ENCODE data around the gene EYA2.
"Not testable (repeated sequence)": the region's sequence is repeated elsewhere in the genome, so short reads cannot be mapped to it uniquely, and the experiment has no call there.

The EYA2 gene

DNA sequence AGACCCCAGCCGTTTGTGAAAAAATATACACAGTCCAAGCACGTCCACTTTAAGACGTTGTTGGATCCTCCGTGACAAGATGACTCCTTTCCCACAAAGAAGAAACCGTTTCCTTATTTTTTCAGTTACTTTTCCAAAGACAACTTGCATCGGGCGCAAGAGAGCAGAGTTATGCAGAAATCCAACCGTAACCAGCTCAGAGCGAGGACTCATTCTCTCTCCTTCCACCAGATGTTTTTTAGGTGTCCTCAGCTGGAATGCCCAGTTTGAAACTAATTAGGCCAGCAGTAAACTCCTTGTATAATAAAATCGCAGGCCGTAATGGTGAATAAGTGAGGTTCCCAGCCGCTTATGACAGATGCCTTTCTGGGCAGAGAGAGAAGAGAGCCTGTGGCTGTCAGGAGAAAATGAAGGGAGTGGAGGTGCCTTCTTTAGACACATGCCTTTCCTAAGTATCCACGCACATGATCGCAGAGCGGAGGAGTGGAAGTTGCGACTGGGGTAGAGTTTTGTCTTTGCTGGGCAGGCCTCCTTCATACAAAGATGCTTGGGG, 2.8 kb downstream of the EYA2 start:
- peak; percentile 74 for DNase-seq

DNA sequence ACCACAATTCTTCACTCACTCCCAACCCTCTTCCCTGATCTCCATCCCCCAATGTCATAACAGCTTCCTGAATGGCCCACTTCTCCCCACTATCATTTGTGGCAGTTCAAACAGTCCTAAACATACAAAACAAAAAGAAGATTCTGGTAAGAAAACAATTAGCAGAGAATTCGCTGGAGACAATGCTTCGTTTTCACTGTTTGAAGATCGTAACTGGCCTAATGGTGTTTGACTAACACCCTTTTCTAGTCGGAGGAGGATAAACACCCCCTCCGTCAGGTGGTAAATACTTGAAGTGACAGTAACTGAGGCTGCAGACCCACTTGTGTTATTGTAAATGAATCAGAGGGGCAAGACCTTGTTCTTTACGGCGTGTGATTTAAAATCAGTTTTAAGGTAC, 3.8 kb downstream of the EYA2 start:
- peak; percentile 85 for DNase-seq

DNA sequence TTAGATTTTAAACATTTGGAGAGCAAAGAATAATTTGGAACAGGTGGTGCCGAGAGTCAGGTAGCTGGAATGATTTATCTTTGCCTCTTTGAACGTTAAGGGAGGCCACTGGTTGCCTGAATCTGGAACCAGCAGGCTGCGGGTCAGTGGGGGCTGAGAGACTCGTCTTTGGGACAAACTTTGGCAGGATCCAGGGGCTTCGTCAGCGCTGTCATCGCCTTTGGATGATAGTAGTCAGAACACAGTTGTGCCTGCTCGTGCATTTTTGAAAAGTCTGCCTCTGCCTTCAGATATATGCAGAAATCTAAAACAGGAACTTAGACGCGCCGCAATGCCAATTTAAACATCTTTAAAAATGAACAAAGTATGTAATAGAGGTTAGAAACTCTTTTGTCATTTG, 5.0 kb downstream of the EYA2 start:
- peak; percentile 17 for DNase-seq

DNA sequence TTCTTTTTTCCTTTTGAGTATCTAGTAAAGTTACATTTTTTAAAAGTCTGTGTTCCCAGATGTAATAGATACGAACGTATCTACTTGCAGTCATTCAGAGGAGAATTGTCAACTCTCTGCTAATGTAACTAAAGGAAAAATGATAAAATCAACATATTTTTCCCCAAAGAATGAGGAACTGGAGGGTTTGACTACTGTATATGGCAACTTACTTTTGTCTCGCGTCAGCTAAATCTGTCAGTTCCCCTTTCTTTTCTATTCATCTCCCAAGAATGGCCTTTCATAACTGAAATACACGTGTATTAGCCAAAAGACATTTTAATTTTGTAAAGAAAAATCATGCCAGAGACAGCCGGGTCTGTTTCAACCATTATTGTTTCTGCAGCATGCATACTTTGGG, 5.4 kb downstream of the EYA2 start:
- no peak for DNase-seq

DNA sequence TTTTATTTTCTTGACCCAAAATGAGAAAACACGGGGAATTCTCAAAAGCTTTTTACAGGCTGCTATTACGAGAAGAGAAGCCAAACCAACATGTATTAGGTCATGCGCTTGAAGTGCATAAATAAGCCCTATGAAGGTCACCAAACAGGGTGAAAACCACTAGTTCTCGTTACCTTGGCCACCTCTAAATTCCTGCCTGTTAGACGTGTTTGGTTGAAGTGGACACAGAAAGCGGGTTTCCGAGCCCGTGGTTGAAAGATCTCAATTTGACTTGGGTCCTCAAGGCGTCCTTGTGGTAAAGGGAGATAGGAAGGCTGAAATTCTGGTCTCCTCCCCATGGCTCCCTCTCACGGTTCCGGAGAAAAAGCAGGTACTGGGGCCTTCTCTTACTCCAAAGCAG, 6.2 kb downstream of the EYA2 start:
- no peak for DNase-seq

DNA sequence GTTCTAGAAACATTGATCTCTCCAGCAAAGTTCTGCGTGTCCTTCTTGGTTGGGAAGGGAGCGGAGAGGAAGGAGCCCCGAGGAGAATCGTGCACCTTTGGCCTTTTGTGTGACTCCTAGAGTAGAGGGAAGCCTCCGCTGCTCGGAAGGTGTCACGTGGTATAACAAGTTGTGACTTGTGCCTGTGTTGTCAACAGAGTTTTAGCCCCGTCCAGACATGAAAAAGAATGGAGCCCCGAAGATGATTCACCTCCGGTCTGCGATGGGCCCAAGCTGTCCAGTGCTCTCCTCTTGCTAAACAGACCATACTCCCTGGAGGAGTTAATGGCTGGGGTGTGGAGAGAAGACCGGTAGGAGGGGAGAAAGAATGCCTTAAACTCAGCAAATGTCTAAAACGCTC, 7.0 kb downstream of the EYA2 start:
- no peak for DNase-seq

DNA sequence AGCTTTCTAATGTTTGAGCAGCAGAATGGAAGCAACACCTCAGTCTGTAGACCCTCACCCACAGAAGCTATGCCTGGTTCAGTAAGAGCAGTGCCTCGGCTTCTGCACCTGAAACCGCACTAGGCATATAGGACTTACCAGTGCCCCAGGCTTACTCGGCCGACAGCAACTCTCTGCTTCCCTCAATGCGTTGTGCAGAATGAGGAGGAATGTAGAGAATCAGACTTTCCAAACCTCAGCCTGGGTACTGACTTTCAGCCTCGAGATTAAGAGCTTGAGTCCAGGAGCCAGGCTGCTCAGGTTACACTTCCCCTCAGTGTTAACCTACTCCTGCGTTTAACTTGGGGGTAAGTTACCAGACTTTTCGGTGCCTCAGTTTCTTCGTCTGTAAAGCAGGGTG, 8.6 kb downstream of the EYA2 start:
- DNase-seq: no peak

DNA sequence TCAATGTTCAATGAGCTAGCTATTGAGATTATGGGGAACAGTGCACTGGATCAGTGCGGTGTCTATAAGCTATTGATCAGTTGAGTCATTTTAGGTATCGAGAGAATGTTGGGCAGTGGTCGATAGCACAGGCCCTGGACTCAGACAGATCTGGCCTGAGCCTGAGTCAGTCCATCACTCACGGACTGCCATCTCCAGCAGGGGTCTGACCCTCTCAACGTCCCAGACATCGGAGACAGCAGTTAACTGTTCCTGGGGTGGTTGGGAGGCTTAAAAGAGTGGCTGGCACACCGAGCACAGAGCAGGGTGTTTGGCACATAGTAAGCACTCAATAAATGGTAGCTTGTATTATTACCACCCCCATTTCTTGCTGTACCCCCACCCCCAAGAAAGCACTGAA, 9.3 kb downstream of the EYA2 start:
- no peak for DNase-seq

DNA sequence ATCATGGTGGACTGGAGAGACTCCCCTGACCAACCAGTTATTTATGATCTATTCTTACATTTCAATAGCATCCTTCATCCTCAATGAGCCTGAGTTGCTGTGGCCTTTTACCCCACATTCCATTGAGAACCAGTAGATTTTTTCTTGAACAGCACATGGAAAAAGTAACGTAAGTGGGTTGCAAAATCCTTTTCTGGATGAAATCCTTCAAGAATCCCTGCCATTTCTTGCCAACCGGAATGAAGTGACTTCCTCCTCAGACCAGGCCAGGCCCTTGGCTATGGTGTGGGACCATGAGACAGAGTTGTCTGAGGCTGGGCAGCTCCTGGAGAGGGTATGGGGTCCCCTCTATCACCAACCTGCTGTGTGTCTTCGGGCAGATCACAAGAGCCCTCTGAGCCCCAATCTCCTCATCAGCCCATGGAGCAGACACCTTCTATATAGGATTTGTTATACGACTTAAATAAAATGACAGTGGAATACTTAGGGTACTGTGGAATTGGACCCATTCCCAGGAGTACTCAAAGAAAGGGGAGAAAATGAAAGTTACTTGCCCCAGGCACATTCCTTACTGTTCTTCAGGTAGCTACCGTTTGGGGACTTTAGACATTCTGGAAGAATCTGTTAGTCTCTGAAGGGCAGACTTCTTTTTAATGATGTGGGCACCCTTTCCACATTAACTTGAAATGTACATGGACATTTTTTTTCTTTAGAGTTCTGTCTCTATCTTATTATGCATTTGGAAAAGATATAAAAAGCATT, 10.9 kb downstream of the EYA2 start:
- no peak for DNase-seq

DNA sequence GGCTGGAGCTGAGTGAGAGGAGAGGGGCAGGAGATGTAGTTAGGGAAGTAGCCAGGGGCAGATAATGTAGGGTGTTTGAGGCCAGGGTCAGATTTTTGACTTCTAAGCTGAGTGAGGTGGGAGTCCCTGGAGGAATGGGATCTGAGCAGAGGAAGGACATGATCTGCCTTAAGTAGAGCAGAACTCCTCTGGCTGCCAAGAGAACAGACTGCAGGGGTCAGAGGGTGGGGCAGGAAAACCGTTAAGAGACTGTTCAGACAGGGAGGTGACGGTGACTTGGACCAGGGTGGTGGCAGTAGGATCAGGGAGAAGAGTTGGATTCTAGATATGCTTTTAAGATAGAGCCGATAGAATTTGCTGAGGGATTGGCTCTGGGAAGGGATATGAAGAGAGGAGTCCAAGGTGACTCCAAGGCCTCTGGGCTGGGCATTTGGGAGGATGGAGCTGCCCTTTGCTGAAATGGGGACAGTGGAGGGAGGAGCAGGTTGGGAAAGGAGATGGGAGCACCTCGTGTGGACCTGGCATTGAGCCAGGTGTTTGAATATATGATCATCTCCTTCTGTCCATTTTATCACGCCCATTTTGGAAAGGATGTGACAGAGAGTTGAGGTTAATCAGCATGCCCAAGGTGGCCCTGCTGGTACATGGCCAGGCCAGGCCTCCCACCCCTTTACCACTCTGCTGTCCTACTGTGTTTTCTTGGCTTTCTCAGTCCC, 18.8 kb downstream of the EYA2 start:
- peak; percentile 28 for DNase-seq

DNA sequence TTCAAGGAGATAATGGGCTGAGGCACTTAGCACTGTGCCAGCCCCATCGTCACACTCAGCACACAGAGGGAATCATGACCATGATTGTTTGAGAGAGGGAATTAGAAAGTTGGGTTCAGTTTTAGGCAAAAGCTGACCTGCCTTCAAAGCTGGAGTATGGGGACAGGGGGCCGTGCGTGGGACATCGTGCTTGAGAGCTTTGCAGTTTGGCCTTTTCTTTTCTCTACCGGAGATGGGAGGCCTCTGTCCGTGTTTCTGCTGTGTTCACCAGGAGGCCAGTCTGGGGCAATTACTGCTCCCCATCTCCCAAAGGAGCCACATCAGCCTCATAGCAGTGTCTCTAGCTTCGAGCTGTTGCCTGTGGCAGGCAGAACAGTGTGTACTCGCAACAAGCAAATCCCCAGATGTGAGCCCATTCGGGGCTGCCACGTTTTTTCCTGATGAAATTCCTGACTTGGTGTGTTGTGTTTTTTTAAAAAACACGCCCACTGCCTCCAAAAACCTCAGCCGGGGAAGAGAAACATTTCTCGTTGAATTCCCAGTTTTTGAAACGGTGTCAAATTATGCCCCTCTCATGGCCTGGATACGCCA, 20.2 kb downstream of the EYA2 start:
- DNase-seq: no peak

DNA sequence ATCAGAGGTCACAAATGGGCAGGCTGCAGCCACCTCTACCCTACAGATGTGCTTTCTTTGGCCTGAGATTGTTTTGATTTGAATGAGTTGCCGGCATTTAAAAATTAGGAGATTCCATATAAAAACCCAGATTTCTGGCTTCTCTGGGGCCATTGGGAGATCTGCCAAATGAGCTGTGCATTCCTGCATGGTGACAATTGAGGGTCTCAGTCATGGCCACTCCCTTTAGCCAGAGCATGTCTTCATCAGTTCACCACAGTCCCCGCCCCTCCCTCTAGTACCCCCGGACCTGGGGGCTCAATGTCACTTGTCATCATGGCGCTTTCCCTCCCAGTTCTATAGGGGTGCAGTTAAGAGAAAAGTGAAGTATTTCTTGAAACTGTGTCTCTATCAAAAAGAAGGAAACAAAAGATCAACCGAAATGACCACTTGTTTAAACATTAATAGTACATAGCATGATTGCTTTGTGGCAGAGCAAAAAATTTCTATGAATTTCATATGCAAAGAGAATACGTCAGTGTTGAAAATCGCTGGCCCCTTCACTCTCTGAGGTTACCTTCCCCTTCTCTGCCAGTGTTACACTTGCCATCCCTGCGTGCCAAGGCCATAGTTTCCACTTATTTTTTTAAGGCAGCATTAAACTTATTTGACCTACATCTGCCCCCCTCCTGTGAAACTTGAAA, 21.1 kb downstream of the EYA2 start:
- no peak for DNase-seq

DNA sequence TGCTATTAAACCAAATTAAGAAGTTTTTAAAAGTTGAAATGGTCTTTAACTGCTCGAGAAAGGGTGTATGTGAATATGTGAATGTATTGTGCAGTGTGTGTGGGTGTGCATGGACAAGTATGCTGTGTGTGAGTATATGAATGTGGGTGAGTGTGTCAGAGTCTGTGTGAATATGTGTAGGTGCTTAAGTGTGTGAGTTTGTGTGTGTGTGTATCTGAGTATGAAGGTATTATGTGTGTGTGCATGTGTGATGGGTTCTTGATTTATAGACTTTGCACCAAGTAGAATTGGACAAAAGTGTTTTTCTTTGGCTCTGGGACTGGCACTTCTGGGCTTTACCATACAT, 21.6 kb downstream of the EYA2 start:
- no peak for DNase-seq

DNA sequence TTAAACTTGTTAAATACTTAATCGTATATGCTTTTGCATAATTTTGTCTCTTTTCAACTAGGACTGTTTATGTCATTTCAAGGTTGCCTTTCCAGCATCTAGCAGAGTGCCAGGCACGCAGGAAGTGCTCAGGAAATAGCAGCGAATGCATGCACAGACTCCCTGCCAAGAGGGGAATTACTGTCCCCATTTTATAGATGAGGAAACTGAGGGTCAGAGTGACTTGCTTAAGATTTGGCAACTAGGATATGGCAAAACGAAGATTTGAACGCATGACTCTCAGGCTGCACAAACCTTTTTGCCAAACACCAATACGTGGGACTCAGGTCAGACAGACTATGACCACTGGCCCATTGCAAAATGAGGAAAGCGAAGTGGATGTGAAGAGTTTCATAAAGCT, 22.5 kb downstream of the EYA2 start:
- no peak for DNase-seq

DNA sequence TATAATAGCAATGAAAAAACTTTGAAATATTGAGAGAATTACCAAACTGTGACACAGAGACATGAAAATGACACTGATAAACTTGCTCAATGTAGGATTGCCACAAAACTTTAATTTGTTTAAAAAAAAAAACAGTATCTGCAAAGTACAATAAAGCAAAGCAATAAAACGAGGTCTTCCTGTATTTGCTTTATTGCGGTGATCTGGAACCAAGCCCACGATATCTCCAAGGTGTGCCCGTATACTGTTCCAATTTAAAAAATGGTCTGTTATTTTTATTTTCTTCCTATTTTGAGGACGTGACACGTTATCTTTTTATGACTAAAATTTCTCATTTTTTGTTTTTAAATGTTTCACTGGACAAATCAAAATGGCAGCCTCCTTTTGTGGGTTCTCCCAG, 25.5 kb downstream of the EYA2 start:
- no peak for DNase-seq

DNA sequence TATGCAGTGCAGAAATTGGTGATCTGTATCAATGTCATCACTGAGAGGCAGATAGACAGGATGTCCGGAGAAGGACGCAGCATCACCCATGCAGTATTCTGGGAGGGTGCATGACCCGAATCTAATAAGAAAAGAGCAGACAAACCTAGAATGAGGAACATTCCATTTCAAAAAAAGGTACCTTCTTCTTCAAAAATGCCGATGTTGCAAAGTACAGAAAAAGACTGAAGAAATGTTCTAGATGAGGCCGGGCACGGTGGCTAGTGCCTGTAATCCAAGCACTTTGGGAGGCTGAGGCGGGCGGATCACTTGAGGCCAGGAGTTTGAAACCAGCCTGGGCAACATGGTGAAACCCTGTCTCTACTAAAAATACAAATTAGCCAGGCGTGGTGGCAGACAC, 28.2 kb downstream of the EYA2 start:
- not testable (repeated sequence) for DNase-seq

DNA sequence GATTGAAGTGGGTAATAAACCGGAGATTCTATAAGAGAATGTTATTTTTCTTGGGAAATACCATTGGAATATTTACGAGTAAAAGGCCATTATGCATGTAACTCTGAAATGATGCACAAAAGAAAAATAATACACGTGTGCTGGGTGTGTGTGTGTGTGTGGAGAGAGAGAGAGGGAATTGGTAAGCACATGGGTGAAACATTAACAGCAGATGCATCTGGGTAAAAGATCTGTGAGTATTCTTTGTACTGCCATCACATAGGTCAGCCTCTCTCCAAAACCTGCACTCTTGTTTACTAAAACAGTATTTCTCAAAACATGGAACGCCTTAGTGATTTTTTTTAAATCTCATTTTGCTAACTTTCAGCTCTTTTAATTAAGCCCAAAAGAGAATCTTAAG, 28.9 kb downstream of the EYA2 start:
- no peak for DNase-seq

DNA sequence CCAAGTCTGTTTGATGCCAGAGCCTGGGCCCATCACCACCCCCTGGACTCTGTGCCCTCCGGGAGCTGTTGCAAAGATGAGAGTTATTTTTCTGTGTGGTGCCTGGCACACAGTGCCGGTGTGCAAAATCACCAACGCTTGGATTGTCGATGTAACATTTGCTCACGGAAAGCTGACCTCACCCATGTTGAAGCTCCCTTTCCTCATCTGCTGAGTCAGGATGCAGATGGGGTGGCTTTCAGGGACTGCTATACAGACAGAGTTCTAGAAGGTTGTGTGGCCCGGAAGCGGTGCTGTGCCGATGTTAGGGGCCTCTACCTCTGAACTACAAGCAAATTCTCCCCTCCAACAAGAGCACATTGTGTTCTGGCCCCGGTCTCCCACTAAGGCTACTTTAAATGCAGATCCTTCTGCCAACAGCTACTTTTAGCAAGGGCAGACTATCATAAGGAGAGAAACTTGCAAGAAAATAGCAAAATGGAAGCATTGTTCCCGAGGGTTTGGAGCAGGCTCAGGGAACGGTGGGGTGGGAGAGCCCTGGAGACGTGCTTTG, 34.0 kb downstream of the EYA2 start:
- no peak for DNase-seq

DNA sequence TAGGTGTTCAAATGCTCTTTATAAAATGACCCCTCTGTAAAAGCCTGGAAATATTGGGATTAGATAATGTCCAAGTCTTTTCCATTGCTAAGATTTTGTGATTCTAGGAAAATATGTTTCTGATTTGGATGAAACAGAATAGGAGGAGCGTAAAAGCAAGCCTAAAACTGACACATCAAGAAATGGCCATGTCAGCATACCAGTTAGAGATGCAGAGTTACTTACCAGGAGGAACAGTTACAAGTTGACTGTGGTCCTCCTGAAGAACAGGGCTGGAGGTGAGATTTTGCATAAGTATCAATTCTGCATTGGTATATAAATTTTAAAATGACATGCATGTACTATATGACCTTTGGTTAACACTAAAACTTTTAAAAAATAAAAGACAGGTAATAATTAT, 35.3 kb downstream of the EYA2 start:
- DNase-seq: no peak

DNA sequence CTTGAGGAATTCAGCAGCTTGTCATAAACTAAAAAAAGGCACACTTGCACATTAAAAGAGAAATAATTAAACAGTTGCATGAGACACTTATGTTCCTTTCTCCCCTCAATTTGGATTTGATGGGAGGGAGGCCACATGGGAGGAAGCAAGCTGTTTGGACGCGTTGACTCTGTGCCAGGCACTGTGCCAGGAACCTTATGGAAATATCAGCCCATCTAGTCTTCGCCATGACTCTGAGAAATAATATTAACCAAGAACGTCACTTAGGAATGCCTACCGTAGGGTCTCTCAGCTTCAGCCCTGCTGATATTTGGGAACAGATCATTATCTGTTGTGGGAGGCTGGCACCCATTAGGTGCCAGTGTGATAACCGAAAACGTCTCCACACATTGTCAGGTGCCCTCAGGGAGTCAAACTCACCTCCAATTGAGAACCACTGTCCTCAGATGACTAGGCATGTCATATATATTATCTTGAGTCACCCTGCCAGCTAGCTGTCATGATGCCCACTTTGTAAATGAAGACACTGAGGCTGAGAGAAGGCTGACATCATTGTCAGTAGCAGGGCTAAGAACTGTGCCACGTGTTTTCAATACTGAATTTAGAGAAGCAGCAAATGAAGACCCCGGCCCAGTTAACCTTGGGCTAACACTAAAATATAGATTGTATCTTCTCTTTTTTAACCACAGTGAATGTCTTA, 36.1 kb downstream of the EYA2 start:
- peak; percentile 38 for DNase-seq

DNA sequence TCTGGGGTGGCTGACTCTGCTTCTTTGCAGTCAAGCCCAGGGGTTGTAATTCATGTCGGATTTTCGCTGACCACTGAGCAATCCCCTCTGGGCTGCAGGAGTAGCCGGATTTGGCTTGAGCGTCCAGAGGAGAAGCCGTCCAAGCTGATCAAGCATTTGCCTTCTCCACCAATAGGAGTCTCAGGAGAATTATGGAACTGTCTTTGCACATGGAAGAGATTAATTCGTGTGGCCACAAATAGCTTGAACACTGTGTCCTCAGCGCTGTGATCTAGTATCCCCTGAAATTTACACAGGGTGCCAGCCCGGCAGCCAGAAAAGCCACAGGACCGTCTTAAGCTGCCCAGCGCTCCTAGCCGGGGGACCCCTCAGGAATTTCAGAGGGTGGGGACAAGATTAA, 37.1 kb downstream of the EYA2 start:
- DNase-seq: no peak

DNA sequence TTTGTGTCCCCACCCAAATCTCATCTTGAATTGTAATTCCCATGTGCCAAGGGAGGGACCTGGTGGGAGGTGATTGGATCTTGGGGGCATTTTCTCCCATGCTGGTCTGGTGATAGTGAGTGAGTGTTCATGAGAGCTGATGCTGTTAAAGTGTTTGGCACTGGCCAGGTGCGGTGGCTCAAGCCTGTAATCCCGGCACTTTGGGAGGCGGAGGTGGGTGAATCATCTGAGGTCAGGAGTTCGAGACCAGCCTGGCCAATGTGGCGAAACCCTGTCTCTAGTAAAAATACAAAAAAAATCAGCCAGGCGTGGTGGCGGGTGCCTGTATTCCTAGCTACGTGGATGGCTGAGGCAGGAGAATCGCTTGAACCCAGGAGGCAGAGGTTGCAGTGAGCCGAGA, 37.8 kb downstream of the EYA2 start:
- not testable (repeated sequence) for DNase-seq

DNA sequence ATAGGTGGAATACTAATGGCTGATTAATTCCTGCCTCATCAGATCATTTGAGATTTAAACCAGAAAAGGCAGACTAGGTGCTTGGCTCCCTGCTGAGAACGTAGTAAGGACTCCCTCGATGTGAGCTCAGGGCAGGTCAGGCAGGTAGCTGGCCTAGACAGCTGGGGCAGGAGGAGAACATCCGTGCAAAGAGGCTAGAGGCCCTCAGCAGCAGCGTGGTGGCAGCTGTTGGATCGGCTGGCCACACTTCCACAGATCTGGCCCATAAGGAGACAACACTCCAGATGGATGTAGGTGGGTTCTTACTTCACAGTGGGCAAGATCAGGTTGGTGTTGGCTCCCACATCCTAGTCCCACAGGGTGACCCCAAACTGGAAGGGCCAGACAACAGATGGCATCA, 38.5 kb downstream of the EYA2 start:
- DNase-seq: peak; percentile 5

Data from NCI-H69 (cell line).